Lower lobe of right lung (tissue), 2 donors: Measurements from ENCODE around the gene ESR1. TPM values are rescaled to one million over a fixed set of nuclear protein-coding genes. Genes with fewer than 3 reads are reported as not detected.
"Not testable (repeated sequence)": the region's sequence is repeated elsewhere in the genome, so short reads cannot be mapped to it uniquely, and the experiment has no call there.

ENCODE experiments used
- ATAC-seq, 2 donors: fragments of 200-7000 bp; cut with Tn5 transposase; one replicate each; pipeline ENCODE4 v1.9.1; 2020 to 2022; ENCODE audit warnings: mild to moderate bottlenecking in 2 of 2, moderate library complexity in 2 of 2
- DNase-seq: peaks from one replicate; pipeline ENCODE4 v3.0.0-alpha.2; 2020
- H3K27ac ChIP-seq: fragments of 200-600 bp; one replicate; pipeline ENCODE4 v1.8.0; 2022
- H3K27me3 ChIP-seq: fragments of 200-600 bp; one replicate; pipeline ENCODE4 v1.8.0; 2022; ENCODE audit warnings: low read depth
- H3K36me3 ChIP-seq: fragments of 200-600 bp; one replicate; pipeline ENCODE4 v1.8.0; 2022; ENCODE audit warnings: mild to moderate bottlenecking
- H3K4me1 ChIP-seq: fragments of 200-600 bp; one replicate; pipeline ENCODE4 v1.8.0; 2022
- H3K4me3 ChIP-seq: fragments of 200-600 bp; one replicate; pipeline ENCODE4 v1.8.0; 2022; ENCODE audit warnings: mild to moderate bottlenecking
- H3K9me3 ChIP-seq: fragments of 200-600 bp; one replicate; pipeline ENCODE4 v1.8.0; 2022
- CTCF ChIP-seq: fragments of 200-600 bp; IDR thresholded peaks from one replicate; pipeline ENCODE4 v1.8.0; 2022; ENCODE audit warnings: antibody characterized with exemption, mild to moderate bottlenecking
- intact Hi-C: fragments of 100-400 bp; cut with DNase I; formaldehyde crosslinking; loops from one replicate; pipeline ENCODE4 v1.11.0; 2022
- total RNA-seq: library from RNA; stranded (reverse); fragmentation: NEBNext Ultra II Directional; extraction: Animal tissue kit (Norgen Biotek cat#: 25700); gene quantifications from one replicate; pipeline ENCODE4 v1.2.1, GENCODE V29; 2021
- donor health status: DM: no; HTN: yes; CAD: no; lungs with severe emphysema.

The ESR1 gene
- total RNA-seq, 1 donor from 2014 or later: 3.7 TPM

- H3K27me3 ChIP-seq: no peaks in the 10 kb centered on the region
- ATAC-seq (no peak), DNase-seq (no peak)
- peaks cover 9% of the 10 kb centered on the region for H3K9me3 ChIP-seq
- no peak overlapping the region for H3K4me3 ChIP-seq
- H3K4me1 ChIP-seq: no peaks in the 10 kb centered on the region
- TF ChIP-seq CTCF: no peak
- H3K27ac ChIP-seq: no peak overlapping the region
- no peaks in the 10 kb centered on the region for H3K36me3 ChIP-seq
- intact Hi-C loops: no loop called here
These were observed 216.1 kb downstream of the ESR1 start for GRCh38 chr6:152023613-152024012.

GRCh38 chr6:152026291-152026690 is 218.8 kb downstream of the ESR1 start:
- DNase-seq (no peak), ATAC-seq (no peak)
- Histone ChIP-seq H3K36me3 (no peaks in the 10 kb centered on the region), H3K9me3 (peaks cover 9% of the 10 kb centered on the region), H3K27me3 (no peaks in the 10 kb centered on the region), H3K4me3 (peak overlapping the region; percentile 21), H3K27ac (no peak overlapping the region), H3K4me1 (no peaks in the 10 kb centered on the region)
- intact Hi-C loops: no loop called here
- no peak for TF ChIP-seq CTCF

- H3K4me1 ChIP-seq, H3K27ac ChIP-seq, DNase-seq, H3K9me3 ChIP-seq, intact Hi-C loops, H3K4me3 ChIP-seq, H3K27me3 ChIP-seq, ATAC-seq, H3K36me3 ChIP-seq: not testable (repeated sequence)
These were observed 219.3 kb downstream of the ESR1 start for GRCh38 chr6:152026744-152027143.

- H3K27ac ChIP-seq, intact Hi-C loops, H3K27me3 ChIP-seq, H3K4me3 ChIP-seq, ATAC-seq, H3K4me1 ChIP-seq, H3K36me3 ChIP-seq, H3K9me3 ChIP-seq, DNase-seq: not testable (repeated sequence)
These were observed 226.3 kb downstream of the ESR1 start for GRCh38 chr6:152033765-152034164.

- no peaks in the 10 kb centered on the region for H3K36me3 ChIP-seq
- ATAC-seq (no peak), DNase-seq (no peak)
- H3K4me3 ChIP-seq: no peak overlapping the region
- TF ChIP-seq CTCF: no peak
- H3K27ac ChIP-seq: no peak overlapping the region
- intact Hi-C loops: no loop called here
- H3K9me3 ChIP-seq: no peaks in the 10 kb centered on the region
- no peaks in the 10 kb centered on the region for H3K27me3 ChIP-seq
- no peaks in the 10 kb centered on the region for H3K4me1 ChIP-seq
These were observed 227.1 kb downstream of the ESR1 start for GRCh38 chr6:152034631-152035030.

GRCh38 chr6:152046118-152046517 is 238.6 kb downstream of the ESR1 start:
- no peaks in the 10 kb centered on the region for H3K27me3 ChIP-seq
- no peak overlapping the region for H3K4me3 ChIP-seq
- no peak overlapping the region for H3K27ac ChIP-seq
- no peaks in the 10 kb centered on the region for H3K4me1 ChIP-seq
- DNase-seq (no peak), ATAC-seq (no peak)
- H3K36me3 ChIP-seq: no peaks in the 10 kb centered on the region
- TF ChIP-seq CTCF: no peak
- peaks cover 4% of the 10 kb centered on the region for H3K9me3 ChIP-seq
- intact Hi-C loops: no loop called here

- DNase-seq (no peak), ATAC-seq (no peak)
- TF ChIP-seq CTCF: no peak
- H3K27ac ChIP-seq: no peak overlapping the region
- no peaks in the 10 kb centered on the region for H3K36me3 ChIP-seq
- no peaks in the 10 kb centered on the region for H3K4me1 ChIP-seq
- intact Hi-C loops: no loop called here
- H3K27me3 ChIP-seq: no peaks in the 10 kb centered on the region
- H3K4me3 ChIP-seq: no peak overlapping the region
- no peaks in the 10 kb centered on the region for H3K9me3 ChIP-seq
These were observed 241.4 kb downstream of the ESR1 start for GRCh38 chr6:152048921-152049320.
